ENCODE measurements around the gene SPATA24. TPM values are rescaled to one million over a fixed set of nuclear protein-coding genes. Genes with fewer than 3 reads are reported as not detected.

The SPATA24 gene
- total and polyA plus RNA-seq, 2 of the 13 experiments (the other 11 are each of a cell fraction or from before 2014, with no cell fraction given), result 6.0 to 11.1 TPM

- TF ChIP-seq PREB (CRISPR knock-in tag; IDR thresholded peaks at IDR 0.05) (no peak), ZNF232 (CRISPR knock-in tag; IDR thresholded peaks at IDR 0.05; ENCODE audit: borderline replicate concordance) (no peak), MEIS2 (CRISPR knock-in tag; IDR thresholded peaks at IDR 0.05) (no peak), MYC (CRISPR knock-in tag; IDR thresholded peaks at IDR 0.05; ENCODE audit: borderline replicate concordance) (peak; percentile 54; the same call in 1 of the 2 replicates), RXRA (CRISPR knock-in tag; IDR thresholded peaks at IDR 0.05) (no peak; the same call in 1 of the 2 replicates), TAF15 (IDR thresholded peaks at IDR 0.05; ENCODE audit: low read depth, low read length, poor library complexity, severe bottlenecking) (no peak), ETV5 (CRISPR knock-in tag; IDR thresholded peaks at IDR 0.05; ENCODE audit: borderline replicate concordance) (peak; percentile 33; the same call in 1 of the 2 replicates), HNRNPLL (IDR thresholded peaks at IDR 0.05; ENCODE audit: low read depth, low read length, poor library complexity, severe bottlenecking) (no peak), TEAD3 (CRISPR knock-in tag; optimal IDR thresholded peaks at IDR 0.05; ENCODE audit: borderline replicate concordance) (peak; percentile 72), NFIB (CRISPR knock-in tag; IDR thresholded peaks at IDR 0.05; ENCODE audit: borderline replicate concordance) (no peak), ATF1 (CRISPR knock-in tag; IDR thresholded peaks at IDR 0.05) (no peak), ZFAT (CRISPR knock-in tag; conservative IDR thresholded peaks at IDR 0.05) (no peak), MBD4 (IDR thresholded peaks at IDR 0.05; ENCODE audit: borderline replicate concordance, low read length) (no peak), KDM4B (CRISPR knock-in tag; IDR thresholded peaks at IDR 0.05) (no peak), ZNF576 (CRISPR knock-in tag; IDR thresholded peaks at IDR 0.05) (no peak), ZNF878 (CRISPR knock-in tag; IDR thresholded peaks at IDR 0.05) (no peak), ZNF841 (CRISPR knock-in tag; IDR thresholded peaks at IDR 0.05; ENCODE audit: borderline replicate concordance) (no peak), ZNF354B (CRISPR knock-in tag; IDR thresholded peaks at IDR 0.05) (no peak), LBX2 (CRISPR knock-in tag; IDR thresholded peaks at IDR 0.05; ENCODE audit: borderline replicate concordance) (no peak), ZUFSP (CRISPR knock-in tag; IDR thresholded peaks at IDR 0.05; ENCODE audit: borderline replicate concordance) (no peak), ZNF264 (CRISPR knock-in tag; IDR thresholded peaks at IDR 0.05) (no peak), MTF1 (CRISPR knock-in tag; IDR thresholded peaks at IDR 0.05) (no peak), GTF2F1 (IDR thresholded peaks at IDR 0.05; ENCODE audit: low read length) (no peak), NR2F6 (IDR thresholded peaks at IDR 0.05) (no peak; the same call in 1 of the 2 replicates), NR2F6 (CRISPR knock-in tag; IDR thresholded peaks at IDR 0.05) (peak; percentile 45; the same call in 1 of the 2 replicates), SOX13 (IDR thresholded peaks at IDR 0.05) (no peak), SOX13 (CRISPR knock-in tag; conservative IDR thresholded peaks at IDR 0.05 in 1 of 2, IDR thresholded peaks at IDR 0.05 in 1 of 2) (peak in 1 of 2 experiments; percentile 50; a peak in 1 of 4 replicates), ZNF567 (CRISPR knock-in tag; IDR thresholded peaks at IDR 0.05; ENCODE audit: borderline replicate concordance) (no peak)
Observed at GRCh38 chr5:139385061-139386049, 18.5 kb downstream of the SPATA24 start (continued).

Measured in HepG2 (cell line).